GM21367 (cell line): Measurements from ENCODE around the gene PTPRK.

ENCODE experiments used
- ATAC-seq: cut with Tn5 transposase; IDR thresholded peaks from one replicate; pipeline ENCODE4 v1.9.1; 2021; ENCODE audit not compliant: unreplicated experiment

PTPRK gene

GRCh38 chr6:128520436-128521281, at the start of gene PTPRK:
PTPRK (minus strand) TSS chr6:128520599; CDS start chr6:128520358, 241 bp downstream.
- ATAC-seq: peak; percentile 95

- no peak for ATAC-seq
Measured at GRCh38 chr6:128567029-128567428, 46.6 kb upstream of the PTPRK start.

GRCh38 chr6:128560966-128561365, 40.6 kb upstream of the PTPRK start:
- ATAC-seq: no peak

- no peak for ATAC-seq
Measured at GRCh38 chr6:128558924-128559323, 38.5 kb upstream of the PTPRK start.

- no peak for ATAC-seq
Measured at GRCh38 chr6:128558021-128558420, 37.6 kb upstream of the PTPRK start.

- no peak for ATAC-seq
Measured at GRCh38 chr6:128557081-128557480, 36.7 kb upstream of the PTPRK start.

GRCh38 chr6:128554302-128554701, 33.9 kb upstream of the PTPRK start:
- ATAC-seq: no peak

- ATAC-seq: no peak
Measured at GRCh38 chr6:128541261-128541660, 20.9 kb upstream of the PTPRK start.

- ATAC-seq: no peak
Measured at GRCh38 chr6:128538763-128539162, 18.4 kb upstream of the PTPRK start.

GRCh38 chr6:128532827-128533226, 12.4 kb upstream of the PTPRK start:
- ATAC-seq: no peak

GRCh38 chr6:128532136-128532535, 11.7 kb upstream of the PTPRK start:
- no peak for ATAC-seq

- ATAC-seq: no peak
Measured at GRCh38 chr6:128531696-128532095, 11.3 kb upstream of the PTPRK start.

GRCh38 chr6:128528241-128528640, 7.8 kb upstream of the PTPRK start:
- no peak for ATAC-seq

- ATAC-seq: no peak
Measured at GRCh38 chr6:128527375-128527774, 7.0 kb upstream of the PTPRK start.

- no peak for ATAC-seq
Measured at GRCh38 chr6:128526152-128526914, 5.9 kb upstream of the PTPRK start.

GRCh38 chr6:128525406-128525805, 5.0 kb upstream of the PTPRK start:
- ATAC-seq: no peak

- no peak for ATAC-seq
Measured at GRCh38 chr6:128521282-128521632, 858 bp upstream of the PTPRK start.

GRCh38 chr6:128519931-128520435, 416 bp downstream of the PTPRK start:
- ATAC-seq: peak; percentile 16

GRCh38 chr6:128519132-128519930, 1.1 kb downstream of the PTPRK start:
- ATAC-seq: no peak

- no peak for ATAC-seq
Measured at GRCh38 chr6:128518434-128519131, 1.8 kb downstream of the PTPRK start.

- no peak for ATAC-seq
Measured at GRCh38 chr6:128517124-128517523, 3.3 kb downstream of the PTPRK start.
